Glutamatergic neuron (in vitro differentiated cells): Measurements from ENCODE around the gene MICAL3. TPM values are rescaled to one million over a fixed set of nuclear protein-coding genes. Genes with fewer than 3 reads are reported as not detected.

Experiments used
- DNase-seq: peaks from one replicate; pipeline ENCODE4 v3.0.0; 2022
- H3K27ac Mint-ChIP-seq: one replicate; pipeline ENCODE4 v1.8.0; 2020; ENCODE audit warnings: mild to moderate bottlenecking, mixed read lengths, inconsistent platforms; ENCODE audit not compliant: unreplicated experiment
- H3K27me3 Mint-ChIP-seq: one replicate; pipeline ENCODE4 v1.8.0; 2020; ENCODE audit warnings: mild to moderate bottlenecking, moderate library complexity, mixed read lengths, inconsistent platforms; ENCODE audit not compliant: unreplicated experiment
- H3K36me3 Mint-ChIP-seq: one replicate; pipeline ENCODE4 v1.8.0; 2020; ENCODE audit warnings: mild to moderate bottlenecking, mixed read lengths, inconsistent platforms; ENCODE audit not compliant: unreplicated experiment
- H3K4me1 Mint-ChIP-seq: one replicate; pipeline ENCODE4 v1.8.0; 2020; ENCODE audit warnings: mild to moderate bottlenecking, low read depth, mixed read lengths, inconsistent platforms; ENCODE audit not compliant: unreplicated experiment
- H3K4me3 Mint-ChIP-seq: one replicate; pipeline ENCODE4 v1.8.0; 2020; ENCODE audit warnings: mild to moderate bottlenecking, mixed read lengths, inconsistent platforms; ENCODE audit not compliant: unreplicated experiment
- H3K9me3 Mint-ChIP-seq: one replicate; pipeline ENCODE4 v1.8.0; 2020; ENCODE audit warnings: mild to moderate bottlenecking, moderate library complexity, mixed read lengths, inconsistent platforms; ENCODE audit not compliant: unreplicated experiment
- total RNA-seq: library from RNA; stranded (reverse); fragmentation: NEBNext Ultra II Directional; extraction: Animal tissue kit (Norgen Biotek cat#: 25700); gene quantifications from one replicate; pipeline ENCODE4 v1.2.1, GENCODE V29; 2021; ENCODE audit not compliant: unreplicated experiment
- TF ChIP-seq, protein P1 (sequence below): fragments of 200-600 bp; sonication (generic); IDR thresholded peaks from one replicate; pipeline ENCODE4 v1.5.0; 2021; ENCODE audit not compliant: partially characterized antibody, unreplicated experiment

The MICAL3 gene
- total RNA-seq, 1 donor from 2014 or later: 132 TPM

DNA sequence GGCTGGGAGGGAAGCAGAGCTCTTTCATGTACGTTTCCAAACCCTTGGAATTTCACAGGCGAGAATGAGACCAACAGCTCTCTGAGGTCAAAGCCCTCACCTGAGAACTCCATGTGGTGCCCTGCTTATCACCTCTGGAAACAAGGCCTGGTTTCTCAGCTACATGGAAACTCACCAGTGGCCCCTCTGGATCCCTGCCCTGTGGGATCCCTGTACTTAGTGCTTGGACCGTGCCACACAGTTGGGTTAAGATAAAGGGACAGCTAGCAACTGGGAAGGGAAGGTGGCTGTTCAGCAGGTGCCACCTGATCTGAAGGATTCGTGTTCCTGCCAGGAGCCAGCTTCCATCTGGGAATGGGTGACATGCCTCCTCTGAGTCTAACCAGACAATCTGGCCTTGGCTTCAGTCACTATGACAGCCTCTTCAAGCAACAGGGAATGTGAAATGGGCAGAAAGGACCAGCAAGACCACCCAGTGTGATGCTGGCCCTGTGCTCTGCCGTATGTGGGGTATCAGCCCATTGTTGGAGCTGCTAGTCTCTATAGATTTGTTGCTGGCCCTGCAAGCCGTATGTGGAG lies 195.8 kb downstream of the MICAL3 start:
- H3K36me3 Mint-ChIP-seq: no peaks in the 10 kb centered on the region
- DNase-seq: no peak
- TF ChIP-seq, protein P1, sequence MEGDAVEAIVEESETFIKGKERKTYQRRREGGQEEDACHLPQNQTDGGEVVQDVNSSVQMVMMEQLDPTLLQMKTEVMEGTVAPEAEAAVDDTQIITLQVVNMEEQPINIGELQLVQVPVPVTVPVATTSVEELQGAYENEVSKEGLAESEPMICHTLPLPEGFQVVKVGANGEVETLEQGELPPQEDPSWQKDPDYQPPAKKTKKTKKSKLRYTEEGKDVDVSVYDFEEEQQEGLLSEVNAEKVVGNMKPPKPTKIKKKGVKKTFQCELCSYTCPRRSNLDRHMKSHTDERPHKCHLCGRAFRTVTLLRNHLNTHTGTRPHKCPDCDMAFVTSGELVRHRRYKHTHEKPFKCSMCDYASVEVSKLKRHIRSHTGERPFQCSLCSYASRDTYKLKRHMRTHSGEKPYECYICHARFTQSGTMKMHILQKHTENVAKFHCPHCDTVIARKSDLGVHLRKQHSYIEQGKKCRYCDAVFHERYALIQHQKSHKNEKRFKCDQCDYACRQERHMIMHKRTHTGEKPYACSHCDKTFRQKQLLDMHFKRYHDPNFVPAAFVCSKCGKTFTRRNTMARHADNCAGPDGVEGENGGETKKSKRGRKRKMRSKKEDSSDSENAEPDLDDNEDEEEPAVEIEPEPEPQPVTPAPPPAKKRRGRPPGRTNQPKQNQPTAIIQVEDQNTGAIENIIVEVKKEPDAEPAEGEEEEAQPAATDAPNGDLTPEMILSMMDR: no peak
- no peak overlapping the region for H3K27ac Mint-ChIP-seq
- peaks cover 14% of the 10 kb centered on the region for H3K4me1 Mint-ChIP-seq
- H3K9me3 Mint-ChIP-seq: peaks cover 3% of the 10 kb centered on the region
- no peak overlapping the region for H3K4me3 Mint-ChIP-seq
- H3K27me3 Mint-ChIP-seq: peaks cover 4% of the 10 kb centered on the region

DNA sequence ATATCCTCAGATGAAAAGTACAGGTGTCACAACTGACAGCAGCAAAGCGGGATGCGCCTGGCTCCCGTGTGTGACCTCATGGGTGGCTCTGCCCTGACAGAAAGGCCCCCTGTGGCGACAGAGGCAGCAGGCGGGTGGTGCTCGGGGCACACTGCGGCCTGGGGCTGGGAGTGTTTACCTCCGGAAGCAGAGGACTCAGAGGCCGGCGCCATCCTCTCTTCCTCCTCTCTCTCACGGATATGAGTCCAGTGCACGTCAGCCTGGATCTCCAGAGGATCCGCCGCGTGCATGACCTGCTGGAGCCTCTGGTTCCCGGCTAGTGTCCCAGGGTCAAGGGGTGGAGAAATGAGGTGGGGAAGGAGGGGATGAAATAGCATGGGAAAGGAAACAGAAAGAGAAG lies 196.9 kb downstream of the MICAL3 start:
- H3K36me3 Mint-ChIP-seq: no peaks in the 10 kb centered on the region

DNA sequence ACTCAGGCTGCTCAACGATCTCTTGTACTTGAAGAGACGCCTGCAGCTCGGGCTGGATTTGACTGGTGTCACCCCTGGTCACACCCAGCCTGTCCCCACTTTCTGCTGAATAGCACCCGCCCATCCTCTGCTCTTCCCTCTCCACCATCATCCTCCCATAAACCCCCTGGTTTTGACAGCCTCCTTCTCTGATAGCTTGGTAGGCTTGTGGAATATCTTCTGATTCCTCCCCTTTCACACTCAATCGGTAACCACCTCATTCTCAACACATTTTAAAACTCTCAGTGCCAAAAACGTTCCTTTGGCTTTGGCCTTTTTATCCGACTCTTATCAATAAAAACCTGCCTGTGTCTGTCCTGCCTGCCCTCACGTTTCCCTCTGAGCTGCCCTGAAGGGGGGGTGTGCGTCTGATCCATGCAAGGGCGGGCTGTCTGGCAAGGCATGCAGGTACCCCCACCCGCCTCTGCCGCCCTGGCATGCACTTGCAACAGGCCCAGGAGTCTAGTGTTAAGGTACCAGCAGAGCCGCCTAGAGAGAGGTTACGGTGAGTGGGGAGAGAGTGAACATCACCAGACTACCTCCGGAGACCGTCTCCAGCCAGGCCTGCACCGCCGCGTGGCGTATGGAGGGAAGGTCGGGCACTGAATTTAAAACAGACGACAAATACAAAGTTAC lies 198.3 kb downstream of the MICAL3 start:
- H3K4me1 Mint-ChIP-seq: peaks cover 7% of the 10 kb centered on the region
- H3K4me3 Mint-ChIP-seq: no peak overlapping the region
- no peak for DNase-seq
- peaks cover 4% of the 10 kb centered on the region for H3K27me3 Mint-ChIP-seq
- TF ChIP-seq, protein P1: no peak
- H3K27ac Mint-ChIP-seq: no peak overlapping the region
- H3K36me3 Mint-ChIP-seq: no peaks in the 10 kb centered on the region
- peaks cover 3% of the 10 kb centered on the region for H3K9me3 Mint-ChIP-seq

More for the DNA sequence above, 196.9 kb downstream of the MICAL3 start:
- peaks cover 3% of the 10 kb centered on the region for H3K9me3 Mint-ChIP-seq
- H3K4me3 Mint-ChIP-seq: no peak overlapping the region
- H3K4me1 Mint-ChIP-seq: peaks cover 14% of the 10 kb centered on the region
- H3K27me3 Mint-ChIP-seq: peaks cover 4% of the 10 kb centered on the region
- TF ChIP-seq, protein P1: no peak
- DNase-seq: no peak
- H3K27ac Mint-ChIP-seq: no peak overlapping the region

DNA sequence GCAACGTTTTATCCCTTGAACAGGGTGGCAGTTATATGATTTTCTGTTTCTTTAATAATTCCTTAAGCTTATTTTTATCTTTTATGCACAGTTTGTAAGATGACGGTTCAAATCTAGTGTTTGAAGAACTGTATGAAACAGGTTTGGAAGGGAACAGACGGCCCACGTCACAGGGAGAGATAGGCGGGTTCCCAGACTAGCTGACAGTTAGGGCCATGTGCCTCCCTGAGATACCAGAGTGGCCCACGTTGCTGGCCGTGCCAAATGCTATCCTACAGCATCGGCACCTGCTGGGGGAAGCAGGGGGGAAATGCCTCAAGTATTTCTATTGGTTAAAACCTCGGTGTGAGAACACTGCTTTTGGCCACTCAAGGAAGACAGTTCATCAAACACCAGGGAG lies 199.9 kb downstream of the MICAL3 start:
- Mint-ChIP-seq H3K36me3 (no peaks in the 10 kb centered on the region), H3K27ac (no peak overlapping the region), H3K4me1 (no peaks in the 10 kb centered on the region), H3K27me3 (peaks cover 4% of the 10 kb centered on the region), H3K9me3 (no peaks in the 10 kb centered on the region), H3K4me3 (no peak overlapping the region)
- TF ChIP-seq, protein P1: no peak
- no peak for DNase-seq

DNA sequence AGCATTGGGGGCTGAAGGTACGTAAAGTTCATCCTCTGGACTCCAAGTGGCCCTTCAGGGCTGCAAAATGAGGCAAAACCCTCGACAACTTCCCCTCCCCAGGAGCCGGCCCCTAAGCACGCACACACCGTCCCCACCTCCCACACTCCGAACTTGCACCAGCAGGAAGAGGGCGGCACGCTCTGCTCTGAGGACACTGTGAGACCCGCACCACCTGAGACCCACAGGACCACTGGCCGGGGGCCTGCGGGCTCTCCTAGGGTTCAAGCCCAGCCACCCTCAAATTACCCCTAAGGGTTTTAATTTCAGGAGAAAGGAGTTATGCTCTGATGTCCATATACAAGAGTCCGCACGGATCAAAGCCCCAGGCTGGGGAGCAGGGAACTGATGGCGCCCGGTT lies 200.4 kb downstream of the MICAL3 start:
- H3K9me3 Mint-ChIP-seq: peaks cover 2% of the 10 kb centered on the region
- H3K4me3 Mint-ChIP-seq: no peak overlapping the region
- TF ChIP-seq, protein P1: no peak
- H3K27ac Mint-ChIP-seq: no peak overlapping the region
- peaks cover 4% of the 10 kb centered on the region for H3K27me3 Mint-ChIP-seq
- H3K36me3 Mint-ChIP-seq: no peaks in the 10 kb centered on the region
- no peaks in the 10 kb centered on the region for H3K4me1 Mint-ChIP-seq
- DNase-seq: no peak
